HCT116 (cell line): ENCODE data around the gene NEO1. TPM values are rescaled to one million over a fixed set of nuclear protein-coding genes. Genes with fewer than 3 reads are reported as not detected.

ENCODE experiments used
- ATAC-seq: fragments of 200-7000 bp; cut with Tn5 transposase; 2 replicates; pipeline ENCODE4 v1.9.1; 2020; ENCODE audit warnings: mild to moderate bottlenecking, moderate library complexity
- BruUV-seq: library from RNA; stranded (reverse); fragments of 400-500 nt; replicated peaks from 2 replicates; lab custom pipeline; 2021; lab: Mats Ljungman, UMichigan
- CTCF ChIA-PET: fragments of 300-600 bp; sonication (Branson Sonifier 250); formaldehyde crosslinking; loops from one replicate; lab custom pipeline; 2021; ENCODE audit warnings: antibody characterized with exemption; lab: Charles Lee
- POLR2A ChIA-PET: fragments of 300-600, 350-600 bp; sonication (Branson Sonifier 250); formaldehyde crosslinking; loops from one replicate; lab custom pipeline; 2021; ENCODE audit warnings: antibody characterized with exemption; lab: Charles Lee
- RAD21 ChIA-PET, 2 experiments: fragments of 300-600 bp; sonication (Branson Sonifier 250); formaldehyde crosslinking; loops; one replicate each; lab custom pipeline; 2023; ENCODE audit warnings: low total read pairs in 2 of 2; ENCODE audit not compliant: uncharacterized antibody in 2 of 2, unreplicated experiment in 2 of 2, low non-redundant PET in 1 of 2; lab: Charles Lee
- DNase-seq: peaks from one replicate; pipeline ENCODE4 v3.0.0-alpha.2; 2010; ENCODE audit warnings: low read depth, low spot score
- H2AFZ ChIP-seq: fragments of 200-600 bp; shearing (Covaris generic), sonication (generic); 2 replicates; pipeline ENCODE4 v1.6.1; 2017; ENCODE audit warnings: low read depth, mixed run types, mixed read lengths, antibody characterized with exemption, low read length; ENCODE audit not compliant: poor library complexity, severe bottlenecking
- H3K27ac ChIP-seq: 2 replicates; pipeline ENCODE4 v1.5.1; 2012; ENCODE audit warnings: low read depth, low read length
- H3K27me3 ChIP-seq: fragments of 200-600 bp; sonication (generic); 2 replicates; pipeline ENCODE4 v1.6.1; 2016; ENCODE audit warnings: mixed run types, low read length, mixed read lengths; ENCODE audit not compliant: insufficient read depth
- H3K36me3 ChIP-seq, 2 experiments: fragments of 200-500 bp in 1 of 2; fragments of 200-600 bp in 1 of 2; sonication (Bioruptor generic) in 1 of 2; sonication (generic) in 1 of 2; 2 replicates each; pipeline versions ENCODE4 v1.5.1 to v1.6.1; 2014 to 2016; ENCODE audit warnings: low read length in 2 of 2, inconsistent platforms in 1 of 2, mixed read lengths in 1 of 2, mixed run types in 1 of 2; ENCODE audit not compliant: insufficient read depth in 2 of 2, control insufficient read depth in 1 of 2
- H3K4me1 ChIP-seq, 2 experiments: fragments of 200-600 bp in 1 of 2; sonication (generic) in 1 of 2; 2 replicates each; pipeline versions ENCODE4 v1.5.1 to v1.6.1; 2012 to 2017; ENCODE audit warnings: low read length in 2 of 2, inconsistent platforms in 1 of 2, mild to moderate bottlenecking in 1 of 2, mixed read lengths in 1 of 2, mixed run types in 1 of 2, moderate library complexity in 1 of 2; ENCODE audit not compliant: insufficient read depth in 2 of 2, control insufficient read depth in 1 of 2
- H3K4me2 ChIP-seq: fragments of 200-600 bp; sonication (generic); 2 replicates; pipeline ENCODE4 v1.6.1; 2017; ENCODE audit warnings: mixed run types, low read length, mixed read lengths
- H3K4me3 ChIP-seq, 2 experiments: fragments of 200-600 bp in 1 of 2; sonication (generic) in 1 of 2; replicated peaks in 1 of 2; 2 replicates each; pipeline ENCODE4 v1.5.1; 2011 to 2016; ENCODE audit warnings: low read length in 2 of 2, control low read depth in 1 of 2, low read depth in 1 of 2, mild to moderate bottlenecking in 1 of 2, mixed read lengths in 1 of 2, mixed run types in 1 of 2
- H3K79me2 ChIP-seq: fragments of 200-600 bp; sonication (generic); 2 replicates; pipeline ENCODE4 v1.6.1; 2017; ENCODE audit warnings: mild to moderate bottlenecking, mixed run types, low read length, moderate library complexity, mixed read lengths; ENCODE audit not compliant: insufficient read depth
- H3K9ac ChIP-seq: fragments of 200-600 bp; sonication (generic); 2 replicates; pipeline ENCODE4 v1.6.1; 2016; ENCODE audit warnings: low read length, mixed read lengths
- H3K9me2 ChIP-seq: fragments of 200-600 bp; sonication (generic), shearing (Covaris generic); 2 replicates; pipeline ENCODE4 v1.6.1; 2017; ENCODE audit warnings: mixed run types, mild to moderate bottlenecking, moderate library complexity; ENCODE audit not compliant: insufficient read depth
- H3K9me3 ChIP-seq, 2 experiments: fragments of 200-500 bp in 1 of 2; fragments of 200-600 bp in 1 of 2; sonication (Bioruptor generic) in 1 of 2; sonication (generic) in 1 of 2; 2 replicates each; pipeline ENCODE4 v1.6.1; 2014 to 2017; ENCODE audit warnings: low read length in 2 of 2, mixed read lengths in 2 of 2, inconsistent platforms in 1 of 2, low read depth in 1 of 2, mild to moderate bottlenecking in 1 of 2, mixed run types in 1 of 2, moderate library complexity in 1 of 2; ENCODE audit not compliant: control insufficient read depth in 1 of 2, insufficient read depth in 1 of 2
- H4K20me1 ChIP-seq: fragments of 200-600 bp; sonication (generic), shearing (Covaris generic); 2 replicates; pipeline ENCODE4 v1.6.1; 2017; ENCODE audit warnings: mixed run types, mild to moderate bottlenecking, moderate library complexity; ENCODE audit not compliant: insufficient read depth
- JUND ChIP-seq: IDR thresholded peaks from 2 replicates; pipeline ENCODE4 v1.6.1; 2012
- POLR2A ChIP-seq: IDR thresholded peaks from 2 replicates; pipeline ENCODE4 v1.7.0; 2011; ENCODE audit warnings: borderline replicate concordance; ENCODE audit not compliant: insufficient read depth, insufficient read length; ENCODE audit errors: extremely low read depth
- REST ChIP-seq: IDR thresholded peaks from 2 replicates; pipeline ENCODE4 v1.6.1; 2012; ENCODE audit warnings: low read depth
- SP1 ChIP-seq: IDR thresholded peaks from 2 replicates; pipeline ENCODE4 v1.6.1; 2012; ENCODE audit warnings: low read depth
- TCF7L2 ChIP-seq: IDR thresholded peaks from 2 replicates; pipeline ENCODE4 v1.7.0; 2011; ENCODE audit warnings: borderline replicate concordance, inconsistent platforms; ENCODE audit not compliant: insufficient read depth, insufficient read length; ENCODE audit errors: extremely low read depth
- intact Hi-C: fragments of 100-400 bp; cut with micrococcal nuclease; formaldehyde crosslinking; loops from 2 replicates; pipeline ENCODE4 v1.10.0; 2022
- total RNA-seq: library from RNA; stranded (reverse); gene quantifications from one replicate; pipeline ENCODE4 v1.2.1, GENCODE V29; 2021; ENCODE audit not compliant: unreplicated experiment

Gene NEO1
- total RNA-seq, 1 experiment from 2014 or later: 30.0 TPM

- no peaks in the 10 kb centered on the region for H3K27me3 ChIP-seq
- intact Hi-C loops: no loop called here
- no peak for ATAC-seq
- DNase-seq: no peak
- TF ChIP-seq REST: no peak
- TF ChIP-seq, all 23 proteins: peak for 0
- POLR2A ChIA-PET: no interaction called here
- Histone ChIP-seq H3K4me1 (no peaks in the 10 kb centered on the region), H3K4me2 (no peak overlapping the region), H3K4me3 (no peak overlapping the region), H3K79me2 (no peaks in the 10 kb centered on the region), H3K27ac (no peak overlapping the region), H3K36me3 (no peaks in the 10 kb centered on the region; a peak in 1 of 4 replicates), H3K9me3 (no peaks in the 10 kb centered on the region), H2AFZ (no peak overlapping the region), H3K9me2 (no peaks in the 10 kb centered on the region), H3K9ac (no peak overlapping the region), H4K20me1 (no peaks in the 10 kb centered on the region)
- BruUV-seq: no TSS peak
- RAD21 ChIA-PET: no interaction called here
- CTCF ChIA-PET: no interaction called here
Measured at GRCh38 chr15:73134196-73134595, 81.9 kb downstream of the NEO1 start.

- no peak overlapping the region for H3K4me2 ChIP-seq
- no peak overlapping the region for H2AFZ ChIP-seq
- no peaks in the 10 kb centered on the region for H3K79me2 ChIP-seq
- DNase-seq (no peak), ATAC-seq (no peak)
- POLR2A ChIA-PET: no interaction called here
- CTCF ChIA-PET: no interaction called here
- no peak for TF ChIP-seq SP1
- TF ChIP-seq TCF7L2: no peak
- TF ChIP-seq POLR2A: no peak
- no peak for TF ChIP-seq JUND
- no peaks in the 10 kb centered on the region for H3K4me1 ChIP-seq
- H4K20me1 ChIP-seq: no peaks in the 10 kb centered on the region
- H3K27ac ChIP-seq: no peak overlapping the region
- no peaks in the 10 kb centered on the region for H3K9me2 ChIP-seq
- H3K4me3 ChIP-seq: no peak overlapping the region
- intact Hi-C loops: no loop called here
- no peaks in the 10 kb centered on the region for H3K27me3 ChIP-seq
- no peaks in the 10 kb centered on the region; a peak in 1 of 4 replicates for H3K36me3 ChIP-seq
- no peak overlapping the region for H3K9ac ChIP-seq
- no TSS peak for BruUV-seq
- RAD21 ChIA-PET: no interaction called here
- no peaks in the 10 kb centered on the region for H3K9me3 ChIP-seq
Measured at GRCh38 chr15:73139041-73139743, 86.9 kb downstream of the NEO1 start.
